HepG2 (cell line): Measurements from ENCODE around the gene GOLGB1.

Experiments
- ARNT ChIP-seq: fragments of 450-650 bp; IDR thresholded peaks from 2 replicates; pipeline ENCODE4 v1.6.1; 2017
- CBFB ChIP-seq: sonication (generic); formaldehyde crosslinking; IDR thresholded peaks from 2 replicates; pipeline ENCODE4 v1.4.0; 2020; ENCODE audit warnings: missing genetic modification reagents
- MXI1 ChIP-seq: IDR thresholded peaks from 3 replicates; pipeline ENCODE4 v1.6.1; 2012; ENCODE audit warnings: low read depth, low read length, inconsistent platforms, borderline replicate concordance
- RXRA ChIP-seq: sonication (generic); formaldehyde crosslinking; IDR thresholded peaks from 2 replicates; pipeline ENCODE4 v1.5.1; 2020; ENCODE audit warnings: missing genetic modification reagents
- ZNF274 ChIP-seq: sonication (generic); formaldehyde crosslinking; IDR thresholded peaks from 2 replicates; pipeline ENCODE4 v1.5.1; 2020; ENCODE audit warnings: mild to moderate bottlenecking, missing genetic modification reagents
- TF ChIP-seq, protein P1 (sequence below): sonication (generic); formaldehyde crosslinking; conservative IDR thresholded peaks from 2 replicates; pipeline ENCODE4 v1.4.0; 2020; ENCODE audit warnings: mild to moderate bottlenecking, missing genetic modification reagents, moderate library complexity
- TF ChIP-seq, protein P2 (sequence below): IDR thresholded peaks from 2 replicates; pipeline ENCODE4 v1.6.1; 2012; ENCODE audit warnings: inconsistent platforms
- TF ChIP-seq, protein P3 (sequence below): sonication (generic); formaldehyde crosslinking; IDR thresholded peaks from 2 replicates; pipeline ENCODE4 v1.5.0; 2020; ENCODE audit warnings: mild to moderate bottlenecking, missing genetic modification reagents, moderate library complexity
- TF ChIP-seq, protein P4 (sequence below): sonication (generic); formaldehyde crosslinking; IDR thresholded peaks from 2 replicates; pipeline ENCODE4 v1.5.1; 2020; ENCODE audit warnings: mild to moderate bottlenecking, missing genetic modification reagents, borderline replicate concordance

DNA sequence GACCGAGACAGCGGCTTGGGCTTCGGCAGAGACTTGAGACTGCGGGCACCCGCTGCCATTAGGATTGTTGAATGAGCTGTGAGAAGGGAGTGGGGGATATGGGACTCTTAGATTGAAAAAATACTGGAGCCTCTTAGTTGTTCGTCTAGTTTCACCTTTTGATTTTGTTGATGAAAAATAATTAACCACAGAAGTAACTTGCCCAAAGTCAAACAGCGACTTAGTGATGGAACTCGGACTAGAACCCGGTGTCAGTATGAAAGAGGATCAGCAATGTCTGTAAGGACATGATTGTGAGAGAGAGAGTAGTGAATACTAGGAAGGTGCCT, 510 bp upstream of the GOLGB1 start:
- no peak for TF ChIP-seq RXRA (CRISPR knock-in tag)
- TF ChIP-seq, protein P1, sequence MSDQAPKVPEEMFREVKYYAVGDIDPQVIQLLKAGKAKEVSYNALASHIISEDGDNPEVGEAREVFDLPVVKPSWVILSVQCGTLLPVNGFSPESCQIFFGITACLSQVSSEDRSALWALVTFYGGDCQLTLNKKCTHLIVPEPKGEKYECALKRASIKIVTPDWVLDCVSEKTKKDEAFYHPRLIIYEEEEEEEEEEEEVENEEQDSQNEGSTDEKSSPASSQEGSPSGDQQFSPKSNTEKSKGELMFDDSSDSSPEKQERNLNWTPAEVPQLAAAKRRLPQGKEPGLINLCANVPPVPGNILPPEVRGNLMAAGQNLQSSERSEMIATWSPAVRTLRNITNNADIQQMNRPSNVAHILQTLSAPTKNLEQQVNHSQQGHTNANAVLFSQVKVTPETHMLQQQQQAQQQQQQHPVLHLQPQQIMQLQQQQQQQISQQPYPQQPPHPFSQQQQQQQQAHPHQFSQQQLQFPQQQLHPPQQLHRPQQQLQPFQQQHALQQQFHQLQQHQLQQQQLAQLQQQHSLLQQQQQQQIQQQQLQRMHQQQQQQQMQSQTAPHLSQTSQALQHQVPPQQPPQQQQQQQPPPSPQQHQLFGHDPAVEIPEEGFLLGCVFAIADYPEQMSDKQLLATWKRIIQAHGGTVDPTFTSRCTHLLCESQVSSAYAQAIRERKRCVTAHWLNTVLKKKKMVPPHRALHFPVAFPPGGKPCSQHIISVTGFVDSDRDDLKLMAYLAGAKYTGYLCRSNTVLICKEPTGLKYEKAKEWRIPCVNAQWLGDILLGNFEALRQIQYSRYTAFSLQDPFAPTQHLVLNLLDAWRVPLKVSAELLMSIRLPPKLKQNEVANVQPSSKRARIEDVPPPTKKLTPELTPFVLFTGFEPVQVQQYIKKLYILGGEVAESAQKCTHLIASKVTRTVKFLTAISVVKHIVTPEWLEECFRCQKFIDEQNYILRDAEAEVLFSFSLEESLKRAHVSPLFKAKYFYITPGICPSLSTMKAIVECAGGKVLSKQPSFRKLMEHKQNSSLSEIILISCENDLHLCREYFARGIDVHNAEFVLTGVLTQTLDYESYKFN: no peak
- TF ChIP-seq, protein P2, sequence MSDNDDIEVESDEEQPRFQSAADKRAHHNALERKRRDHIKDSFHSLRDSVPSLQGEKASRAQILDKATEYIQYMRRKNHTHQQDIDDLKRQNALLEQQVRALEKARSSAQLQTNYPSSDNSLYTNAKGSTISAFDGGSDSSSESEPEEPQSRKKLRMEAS: no peak
- TF ChIP-seq MXI1: no peak
- TF ChIP-seq, protein P3, sequence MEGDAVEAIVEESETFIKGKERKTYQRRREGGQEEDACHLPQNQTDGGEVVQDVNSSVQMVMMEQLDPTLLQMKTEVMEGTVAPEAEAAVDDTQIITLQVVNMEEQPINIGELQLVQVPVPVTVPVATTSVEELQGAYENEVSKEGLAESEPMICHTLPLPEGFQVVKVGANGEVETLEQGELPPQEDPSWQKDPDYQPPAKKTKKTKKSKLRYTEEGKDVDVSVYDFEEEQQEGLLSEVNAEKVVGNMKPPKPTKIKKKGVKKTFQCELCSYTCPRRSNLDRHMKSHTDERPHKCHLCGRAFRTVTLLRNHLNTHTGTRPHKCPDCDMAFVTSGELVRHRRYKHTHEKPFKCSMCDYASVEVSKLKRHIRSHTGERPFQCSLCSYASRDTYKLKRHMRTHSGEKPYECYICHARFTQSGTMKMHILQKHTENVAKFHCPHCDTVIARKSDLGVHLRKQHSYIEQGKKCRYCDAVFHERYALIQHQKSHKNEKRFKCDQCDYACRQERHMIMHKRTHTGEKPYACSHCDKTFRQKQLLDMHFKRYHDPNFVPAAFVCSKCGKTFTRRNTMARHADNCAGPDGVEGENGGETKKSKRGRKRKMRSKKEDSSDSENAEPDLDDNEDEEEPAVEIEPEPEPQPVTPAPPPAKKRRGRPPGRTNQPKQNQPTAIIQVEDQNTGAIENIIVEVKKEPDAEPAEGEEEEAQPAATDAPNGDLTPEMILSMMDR (CRISPR knock-in tag): no peak
- TF ChIP-seq, protein P4, sequence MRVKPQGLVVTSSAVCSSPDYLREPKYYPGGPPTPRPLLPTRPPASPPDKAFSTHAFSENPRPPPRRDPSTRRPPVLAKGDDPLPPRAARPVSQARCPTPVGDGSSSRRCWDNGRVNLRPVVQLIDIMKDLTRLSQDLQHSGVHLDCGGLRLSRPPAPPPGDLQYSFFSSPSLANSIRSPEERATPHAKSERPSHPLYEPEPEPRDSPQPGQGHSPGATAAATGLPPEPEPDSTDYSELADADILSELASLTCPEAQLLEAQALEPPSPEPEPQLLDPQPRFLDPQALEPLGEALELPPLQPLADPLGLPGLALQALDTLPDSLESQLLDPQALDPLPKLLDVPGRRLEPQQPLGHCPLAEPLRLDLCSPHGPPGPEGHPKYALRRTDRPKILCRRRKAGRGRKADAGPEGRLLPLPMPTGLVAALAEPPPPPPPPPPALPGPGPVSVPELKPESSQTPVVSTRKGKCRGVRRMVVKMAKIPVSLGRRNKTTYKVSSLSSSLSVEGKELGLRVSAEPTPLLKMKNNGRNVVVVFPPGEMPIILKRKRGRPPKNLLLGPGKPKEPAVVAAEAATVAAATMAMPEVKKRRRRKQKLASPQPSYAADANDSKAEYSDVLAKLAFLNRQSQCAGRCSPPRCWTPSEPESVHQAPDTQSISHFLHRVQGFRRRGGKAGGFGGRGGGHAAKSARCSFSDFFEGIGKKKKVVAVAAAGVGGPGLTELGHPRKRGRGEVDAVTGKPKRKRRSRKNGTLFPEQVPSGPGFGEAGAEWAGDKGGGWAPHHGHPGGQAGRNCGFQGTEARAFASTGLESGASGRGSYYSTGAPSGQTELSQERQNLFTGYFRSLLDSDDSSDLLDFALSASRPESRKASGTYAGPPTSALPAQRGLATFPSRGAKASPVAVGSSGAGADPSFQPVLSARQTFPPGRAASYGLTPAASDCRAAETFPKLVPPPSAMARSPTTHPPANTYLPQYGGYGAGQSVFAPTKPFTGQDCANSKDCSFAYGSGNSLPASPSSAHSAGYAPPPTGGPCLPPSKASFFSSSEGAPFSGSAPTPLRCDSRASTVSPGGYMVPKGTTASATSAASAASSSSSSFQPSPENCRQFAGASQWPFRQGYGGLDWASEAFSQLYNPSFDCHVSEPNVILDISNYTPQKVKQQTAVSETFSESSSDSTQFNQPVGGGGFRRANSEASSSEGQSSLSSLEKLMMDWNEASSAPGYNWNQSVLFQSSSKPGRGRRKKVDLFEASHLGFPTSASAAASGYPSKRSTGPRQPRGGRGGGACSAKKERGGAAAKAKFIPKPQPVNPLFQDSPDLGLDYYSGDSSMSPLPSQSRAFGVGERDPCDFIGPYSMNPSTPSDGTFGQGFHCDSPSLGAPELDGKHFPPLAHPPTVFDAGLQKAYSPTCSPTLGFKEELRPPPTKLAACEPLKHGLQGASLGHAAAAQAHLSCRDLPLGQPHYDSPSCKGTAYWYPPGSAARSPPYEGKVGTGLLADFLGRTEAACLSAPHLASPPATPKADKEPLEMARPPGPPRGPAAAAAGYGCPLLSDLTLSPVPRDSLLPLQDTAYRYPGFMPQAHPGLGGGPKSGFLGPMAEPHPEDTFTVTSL (CRISPR knock-in tag): no peak
- TF ChIP-seq ARNT: no peak
- TF ChIP-seq ZNF274 (CRISPR knock-in tag): no peak
- no peak for TF ChIP-seq CBFB (CRISPR knock-in tag)
